Measurements from ENCODE around the gene CCND1.

DNA sequence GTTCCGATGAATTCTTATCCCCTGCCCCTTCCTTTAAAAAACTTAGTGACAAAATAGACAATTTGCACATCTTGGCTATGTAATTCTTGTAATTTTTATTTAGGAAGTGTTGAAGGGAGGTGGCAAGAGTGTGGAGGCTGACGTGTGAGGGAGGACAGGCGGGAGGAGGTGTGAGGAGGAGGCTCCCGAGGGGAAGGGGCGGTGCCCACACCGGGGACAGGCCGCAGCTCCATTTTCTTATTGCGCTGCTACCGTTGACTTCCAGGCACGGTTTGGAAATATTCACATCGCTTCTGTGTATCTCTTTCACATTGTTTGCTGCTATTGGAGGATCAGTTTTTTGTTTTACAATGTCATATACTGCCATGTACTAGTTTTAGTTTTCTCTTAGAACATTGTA lies 12.0 kb downstream of the CCND1 start:
- TF ChIP-seq, protein P1, sequence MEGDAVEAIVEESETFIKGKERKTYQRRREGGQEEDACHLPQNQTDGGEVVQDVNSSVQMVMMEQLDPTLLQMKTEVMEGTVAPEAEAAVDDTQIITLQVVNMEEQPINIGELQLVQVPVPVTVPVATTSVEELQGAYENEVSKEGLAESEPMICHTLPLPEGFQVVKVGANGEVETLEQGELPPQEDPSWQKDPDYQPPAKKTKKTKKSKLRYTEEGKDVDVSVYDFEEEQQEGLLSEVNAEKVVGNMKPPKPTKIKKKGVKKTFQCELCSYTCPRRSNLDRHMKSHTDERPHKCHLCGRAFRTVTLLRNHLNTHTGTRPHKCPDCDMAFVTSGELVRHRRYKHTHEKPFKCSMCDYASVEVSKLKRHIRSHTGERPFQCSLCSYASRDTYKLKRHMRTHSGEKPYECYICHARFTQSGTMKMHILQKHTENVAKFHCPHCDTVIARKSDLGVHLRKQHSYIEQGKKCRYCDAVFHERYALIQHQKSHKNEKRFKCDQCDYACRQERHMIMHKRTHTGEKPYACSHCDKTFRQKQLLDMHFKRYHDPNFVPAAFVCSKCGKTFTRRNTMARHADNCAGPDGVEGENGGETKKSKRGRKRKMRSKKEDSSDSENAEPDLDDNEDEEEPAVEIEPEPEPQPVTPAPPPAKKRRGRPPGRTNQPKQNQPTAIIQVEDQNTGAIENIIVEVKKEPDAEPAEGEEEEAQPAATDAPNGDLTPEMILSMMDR (conservative IDR thresholded peaks at IDR 0.05; ENCODE audit: low read length), result no peak
- no peak for TF ChIP-seq EZH2phosphoT487 (IDR thresholded peaks at IDR 0.05; ENCODE audit: borderline replicate concordance, low read depth, low read length)

All from OCI-LY7 (cell line).